ENCODE measurements around the gene HFE.

DNA sequence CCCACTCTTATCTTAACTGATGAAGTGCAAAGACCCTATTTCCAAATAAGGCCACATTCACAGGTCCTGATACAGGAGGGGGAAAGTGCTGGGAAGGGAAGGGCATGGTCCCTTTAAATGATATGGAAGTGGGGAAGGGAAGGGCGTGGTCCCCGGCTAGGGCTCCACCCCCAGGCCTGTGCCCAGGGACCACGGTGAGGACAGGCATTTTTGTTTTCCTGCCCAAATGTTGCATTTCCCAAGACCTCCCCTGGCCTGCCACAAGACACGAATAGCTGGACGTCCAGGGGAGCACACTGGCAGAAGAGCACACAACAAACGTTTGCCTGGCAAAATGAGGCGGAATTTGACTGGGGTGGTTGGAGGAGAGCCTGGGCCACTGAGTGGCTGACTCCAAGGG lies 16.1 kb upstream of the HFE start:
- TF ChIP-seq, protein P1, sequence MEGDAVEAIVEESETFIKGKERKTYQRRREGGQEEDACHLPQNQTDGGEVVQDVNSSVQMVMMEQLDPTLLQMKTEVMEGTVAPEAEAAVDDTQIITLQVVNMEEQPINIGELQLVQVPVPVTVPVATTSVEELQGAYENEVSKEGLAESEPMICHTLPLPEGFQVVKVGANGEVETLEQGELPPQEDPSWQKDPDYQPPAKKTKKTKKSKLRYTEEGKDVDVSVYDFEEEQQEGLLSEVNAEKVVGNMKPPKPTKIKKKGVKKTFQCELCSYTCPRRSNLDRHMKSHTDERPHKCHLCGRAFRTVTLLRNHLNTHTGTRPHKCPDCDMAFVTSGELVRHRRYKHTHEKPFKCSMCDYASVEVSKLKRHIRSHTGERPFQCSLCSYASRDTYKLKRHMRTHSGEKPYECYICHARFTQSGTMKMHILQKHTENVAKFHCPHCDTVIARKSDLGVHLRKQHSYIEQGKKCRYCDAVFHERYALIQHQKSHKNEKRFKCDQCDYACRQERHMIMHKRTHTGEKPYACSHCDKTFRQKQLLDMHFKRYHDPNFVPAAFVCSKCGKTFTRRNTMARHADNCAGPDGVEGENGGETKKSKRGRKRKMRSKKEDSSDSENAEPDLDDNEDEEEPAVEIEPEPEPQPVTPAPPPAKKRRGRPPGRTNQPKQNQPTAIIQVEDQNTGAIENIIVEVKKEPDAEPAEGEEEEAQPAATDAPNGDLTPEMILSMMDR (IDR thresholded peaks at IDR 0.05): no peak
- TF ChIP-seq POLR2A (IDR thresholded peaks at IDR 0.05): no peak
